Measurements from ENCODE around the gene GABRB2.
A peak's percentile ranks its signal among the peaks of the same experiment; 100 is the strongest.

The GABRB2 gene

DNA sequence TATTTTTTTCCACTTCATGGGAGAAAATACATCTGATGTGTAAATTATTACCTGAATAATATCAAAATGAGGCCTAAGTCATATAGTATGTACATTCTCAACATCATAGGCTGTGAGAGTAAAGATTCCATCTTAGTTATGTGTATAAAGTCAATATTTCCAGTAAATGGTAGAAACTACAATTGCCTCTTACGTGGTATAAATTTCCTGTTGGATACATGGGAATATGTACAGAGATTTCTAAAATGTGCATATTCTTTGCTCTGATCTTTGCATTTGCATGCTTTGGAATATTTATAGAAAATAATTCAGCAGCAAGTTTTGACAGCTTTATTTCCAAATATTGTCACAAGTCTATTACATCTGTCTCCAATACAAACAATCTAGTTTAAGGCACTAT lies 78.8 kb downstream of the GABRB2 start:
- no peak for DNase-seq

DNA sequence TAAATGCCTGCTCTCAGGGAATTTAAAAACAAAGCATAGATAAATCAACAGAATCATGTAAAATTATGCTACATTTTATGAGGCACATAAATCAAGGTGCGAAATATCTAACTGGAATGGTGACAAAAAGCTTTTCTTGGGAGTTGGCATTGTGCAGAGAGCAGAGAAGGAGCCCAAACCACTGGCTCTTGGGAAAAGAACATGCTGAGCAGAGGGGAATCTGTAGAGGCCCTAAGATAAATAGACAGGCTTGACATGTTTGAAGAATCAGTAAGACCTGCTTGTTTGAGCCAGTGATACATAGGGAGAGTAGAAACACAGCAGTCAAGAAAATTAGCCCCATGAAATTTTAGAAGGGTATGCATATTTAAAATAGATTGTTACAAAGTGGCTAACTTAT lies 85.8 kb downstream of the GABRB2 start:
- no peak for DNase-seq

DNA sequence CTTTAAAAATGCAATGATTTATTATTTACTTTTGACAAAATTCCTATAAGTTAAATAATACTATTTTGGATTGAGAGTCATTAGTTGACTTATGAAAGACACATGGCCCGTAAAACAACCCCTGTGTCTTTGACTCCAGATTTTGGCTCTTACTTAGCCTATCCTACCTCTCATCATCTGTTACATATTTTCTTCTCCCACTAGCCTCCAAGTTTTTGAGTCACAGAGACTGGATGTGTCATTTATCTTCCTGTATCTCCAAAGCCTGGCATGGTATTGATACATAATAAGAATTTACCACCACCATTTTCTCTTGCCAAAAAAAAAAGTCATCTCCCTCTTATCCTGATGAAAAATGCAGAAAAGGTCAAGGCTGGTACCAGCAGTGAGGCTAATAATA lies 99.9 kb downstream of the GABRB2 start:
- DNase-seq, result no peak

DNA sequence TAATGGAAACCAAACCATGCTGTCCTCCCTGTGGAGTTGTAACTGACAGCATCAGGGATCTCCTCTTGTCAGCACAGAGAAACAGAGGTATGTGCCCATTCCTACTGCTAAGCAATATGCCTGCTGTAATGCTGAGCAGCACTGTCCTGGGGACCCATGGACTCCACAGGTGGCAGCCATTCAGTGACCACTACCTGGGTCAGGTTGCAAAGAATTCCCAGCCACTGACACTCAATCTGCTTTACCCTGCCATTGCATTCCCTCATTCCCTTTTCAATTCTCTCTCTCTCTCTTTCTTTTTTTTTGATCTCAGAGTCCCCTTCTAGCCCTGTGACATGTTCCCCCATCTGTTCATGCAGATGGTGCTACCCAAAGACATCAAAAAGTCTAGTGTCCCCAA lies 104.1 kb downstream of the GABRB2 start:
- DNase-seq, result no peak

DNA sequence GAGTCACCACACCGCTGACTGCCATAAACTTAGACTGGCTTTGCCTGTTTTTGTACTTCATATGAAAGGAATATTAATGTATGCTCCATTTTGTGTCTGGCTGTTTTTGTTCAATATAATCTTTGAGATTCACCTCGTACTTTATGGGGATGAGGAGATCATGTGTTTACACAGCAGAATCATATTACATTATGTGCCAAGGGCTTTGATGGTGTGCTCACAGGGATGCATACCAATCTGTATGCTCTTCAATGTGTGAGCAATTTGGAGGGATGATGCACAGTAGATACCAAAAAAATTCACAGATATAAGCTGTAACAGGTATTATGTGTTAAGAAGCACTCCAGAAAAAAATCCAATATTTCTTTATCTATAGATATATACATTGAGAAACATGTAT lies 113.7 kb downstream of the GABRB2 start:
- peak; percentile 9 for DNase-seq

DNA sequence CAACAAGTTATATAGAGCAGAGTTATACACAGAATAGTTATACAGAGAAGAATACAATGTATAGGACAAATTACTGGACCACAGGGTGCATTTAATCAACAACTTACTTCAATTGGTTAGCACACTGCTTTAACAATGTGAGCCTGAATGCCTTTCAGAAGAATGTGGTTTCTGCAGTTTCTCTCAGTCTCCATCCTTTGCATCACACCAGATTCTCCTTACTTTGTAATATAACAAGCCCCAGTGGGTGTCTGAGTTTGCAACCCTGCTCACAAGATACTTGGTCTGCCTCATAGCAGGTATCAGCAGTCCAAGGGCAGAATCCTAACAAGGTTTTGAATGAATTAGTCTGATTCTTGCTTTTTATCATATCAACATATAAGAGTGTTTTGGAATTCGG lies 114.6 kb downstream of the GABRB2 start:
- no peak for DNase-seq

DNA sequence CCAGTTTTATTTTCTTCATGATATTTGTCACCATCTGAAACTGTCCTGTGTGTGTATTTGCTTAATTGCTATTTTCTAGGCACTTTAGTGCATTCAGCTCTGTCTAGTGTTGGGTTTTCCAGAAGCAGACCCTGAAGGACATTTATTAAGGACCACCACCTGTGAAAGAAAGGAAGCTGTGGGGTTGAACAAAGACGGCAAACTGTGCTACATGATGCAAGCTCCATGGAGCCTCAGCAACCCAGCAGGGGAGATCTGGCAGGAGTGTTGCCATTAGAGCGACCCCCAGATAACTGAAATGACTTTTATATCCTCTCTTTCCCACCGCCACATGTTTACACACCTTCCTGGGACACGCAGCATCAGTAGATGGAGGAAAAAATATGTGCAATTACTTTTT lies 125.5 kb downstream of the GABRB2 start:
- no peak for DNase-seq

DNA sequence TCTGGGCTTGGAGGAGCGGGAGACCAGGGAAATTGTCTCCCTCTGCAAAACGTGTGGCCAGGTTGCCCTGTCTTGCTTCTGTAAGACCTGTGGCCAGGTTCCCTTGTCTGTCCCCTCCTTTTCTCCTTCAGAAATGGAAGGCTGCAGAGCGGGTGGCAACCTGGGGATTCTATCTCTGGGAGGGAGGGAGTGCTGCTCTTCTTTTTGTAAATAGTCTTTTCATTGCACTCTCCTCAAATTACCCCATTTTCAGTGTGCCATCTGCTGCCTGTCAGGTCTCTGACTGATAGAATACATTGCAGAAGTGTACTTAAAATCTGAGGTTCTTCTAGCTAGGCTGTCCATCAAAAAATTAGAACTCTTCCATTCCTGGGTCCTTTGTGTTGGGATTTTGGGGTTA lies 126.0 kb downstream of the GABRB2 start:
- no peak for DNase-seq

DNA sequence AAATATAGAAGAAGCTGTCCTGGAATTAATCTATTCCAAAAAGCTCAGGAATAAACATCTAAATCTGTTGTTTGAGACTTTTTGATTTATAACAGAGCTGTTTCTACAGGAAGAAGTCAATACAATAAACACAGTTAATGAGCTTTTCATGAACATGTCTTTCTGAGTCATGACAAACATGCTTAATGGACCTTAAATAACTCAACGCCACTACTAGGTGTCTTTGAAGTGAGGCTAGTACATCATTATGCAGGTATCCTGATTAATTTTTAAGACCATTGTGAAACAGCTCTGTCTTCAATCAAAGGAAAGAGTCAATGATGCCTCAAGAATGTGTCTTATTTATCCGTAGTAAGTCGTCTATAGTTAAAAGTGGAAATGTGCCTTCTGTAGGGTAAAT lies 131.6 kb downstream of the GABRB2 start:
- no peak for DNase-seq

DNA sequence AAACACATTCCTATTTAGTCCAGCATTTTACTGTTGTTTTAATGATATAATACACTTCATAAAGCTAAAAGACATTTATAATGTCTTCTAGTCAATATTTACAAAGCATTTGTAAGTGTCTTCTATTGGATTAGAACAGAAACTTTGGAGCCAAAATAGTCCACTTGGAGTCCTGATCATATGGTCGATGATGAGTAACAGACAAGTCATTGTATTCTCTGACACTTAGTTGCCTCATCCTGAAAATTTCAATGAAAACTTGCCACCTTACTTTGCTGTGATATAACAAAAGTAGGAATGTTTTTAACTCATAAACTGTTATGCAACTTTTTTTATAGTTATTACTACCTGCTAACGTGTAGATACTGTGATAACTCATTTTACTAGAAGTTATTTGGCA lies 132.5 kb downstream of the GABRB2 start:
- DNase-seq, result no peak

DNA sequence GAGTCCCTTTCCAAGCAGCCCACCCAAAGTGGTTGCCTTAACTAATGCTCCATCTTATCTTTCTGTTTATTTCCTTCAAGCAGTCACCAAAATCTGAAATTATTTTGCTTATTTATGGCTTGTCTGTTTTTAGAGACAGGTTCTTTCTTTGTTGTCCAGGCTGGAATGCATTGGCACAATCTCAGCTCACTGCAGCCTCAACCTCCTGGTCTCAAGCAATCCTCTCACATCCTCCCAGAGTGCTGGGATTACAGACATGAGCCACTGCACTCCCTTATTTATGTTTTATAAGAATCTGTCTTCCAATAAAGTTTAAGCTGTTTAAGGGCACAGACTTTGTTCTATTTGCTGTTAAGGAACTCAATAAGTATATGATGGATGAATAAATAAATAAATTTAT lies 133.7 kb downstream of the GABRB2 start:
- no peak for DNase-seq

DNA sequence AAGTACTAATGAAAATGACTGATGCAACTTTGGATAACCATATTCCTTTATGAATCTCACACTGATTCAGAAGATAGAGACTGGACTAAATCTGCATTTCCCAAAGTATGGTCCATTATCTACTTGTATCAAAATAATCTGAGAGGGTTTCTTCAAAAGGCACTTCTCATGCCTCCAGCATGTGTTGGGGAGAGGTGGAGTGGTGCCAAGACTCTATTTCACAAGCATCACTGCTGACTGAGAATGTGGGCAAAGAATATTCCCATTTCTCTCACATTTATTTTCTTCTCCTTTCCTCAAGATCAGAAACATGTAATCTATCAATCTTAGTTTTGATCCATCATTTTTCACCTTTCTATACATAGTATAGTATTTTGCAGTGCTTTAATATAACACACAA lies 135.4 kb downstream of the GABRB2 start:
- DNase-seq, result no peak

DNA sequence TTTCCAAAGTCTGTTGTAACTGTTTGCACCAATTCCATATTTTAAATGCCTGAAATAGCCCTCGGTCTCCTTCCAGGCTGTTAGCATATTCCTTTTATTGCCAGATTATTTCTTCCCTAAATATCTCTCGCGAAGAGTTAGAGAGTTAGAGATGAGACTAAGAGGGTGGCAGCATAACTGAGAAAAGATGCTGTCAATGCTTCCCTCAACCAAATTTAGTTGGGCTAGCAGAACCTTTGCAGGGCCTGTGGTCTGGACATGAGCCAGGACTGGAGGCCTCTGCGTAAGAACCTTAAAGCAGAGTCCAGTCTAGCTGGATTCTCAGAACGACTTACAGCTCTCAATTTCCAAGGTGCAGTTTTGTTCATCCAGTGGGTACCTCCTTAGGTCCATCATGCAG lies 135.9 kb downstream of the GABRB2 start:
- DNase-seq, result no peak

DNA sequence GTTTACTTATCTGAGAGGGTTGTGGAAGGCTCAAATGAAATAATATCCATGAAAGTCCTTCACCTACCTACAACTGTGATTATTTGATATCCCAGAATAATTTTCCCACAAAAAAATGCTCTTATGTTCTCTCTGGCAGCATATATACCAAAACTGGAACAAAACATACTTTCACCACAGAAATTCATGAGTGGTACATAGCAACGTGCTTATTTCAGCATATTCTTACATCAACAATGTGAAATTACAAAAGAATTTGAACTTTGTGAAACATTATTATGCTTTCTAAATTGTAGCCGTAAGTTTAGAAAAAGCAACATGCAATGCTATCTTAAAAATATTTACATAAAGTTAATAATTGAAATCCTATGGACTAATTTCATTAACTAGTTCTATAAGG lies 137.1 kb downstream of the GABRB2 start:
- no peak for DNase-seq

DNA sequence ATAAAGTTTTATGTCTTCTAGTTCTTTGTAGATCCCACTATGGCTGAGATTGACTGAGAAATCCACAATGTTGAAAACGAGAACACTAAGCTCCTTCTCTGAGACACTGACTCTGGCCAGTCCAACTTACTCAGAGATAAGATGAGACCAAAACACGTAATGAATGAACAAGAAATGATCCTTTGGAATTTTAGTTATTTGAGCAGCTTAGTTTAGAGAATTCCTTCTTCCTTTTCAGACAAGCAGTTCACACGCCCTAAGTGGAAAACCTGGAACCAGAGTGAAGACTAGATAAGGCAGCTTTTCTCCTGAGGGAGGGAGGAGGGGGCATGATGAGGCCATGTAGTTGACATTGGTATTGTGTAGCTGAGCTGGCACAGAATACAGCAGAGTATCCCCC lies 139.6 kb downstream of the GABRB2 start:
- no peak for DNase-seq

DNA sequence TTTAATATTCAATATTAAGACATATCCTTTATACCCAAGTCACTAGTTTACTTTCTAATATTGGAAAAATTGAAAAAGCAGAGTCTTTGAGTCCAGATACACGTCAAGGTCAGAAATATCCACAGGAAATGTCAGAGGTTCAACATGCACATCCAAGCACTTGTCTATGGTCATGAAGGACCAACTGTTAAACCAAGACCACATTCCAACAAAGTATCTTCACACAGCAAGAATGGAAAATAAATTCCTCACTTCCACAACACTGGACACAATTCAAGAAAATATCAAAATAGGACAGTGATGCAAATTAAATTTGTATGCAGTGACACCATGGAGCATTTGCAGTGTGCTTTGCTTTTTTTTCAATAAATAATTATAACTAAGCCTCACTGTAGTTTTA lies 142.5 kb downstream of the GABRB2 start:
- no peak for DNase-seq

DNA sequence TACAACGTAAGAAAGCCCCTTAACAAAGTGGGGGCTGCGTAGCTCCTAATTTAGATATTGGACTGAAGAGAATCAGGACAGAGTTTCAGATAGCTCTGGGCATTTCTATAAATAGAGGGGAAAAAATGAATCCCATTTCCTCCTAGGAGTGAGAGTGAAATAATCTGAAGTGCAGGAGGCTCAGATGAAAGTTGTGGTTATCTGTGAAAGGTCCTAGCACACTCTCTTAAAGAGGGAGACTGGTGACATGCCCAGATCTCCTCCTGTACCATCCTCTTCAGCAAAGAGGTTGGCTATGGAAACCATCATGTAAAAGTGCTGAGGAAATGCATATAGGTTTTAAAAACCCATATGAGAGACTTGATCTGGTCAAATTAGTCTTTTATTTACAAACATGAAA lies 143.4 kb downstream of the GABRB2 start:
- no peak for DNase-seq

DNA sequence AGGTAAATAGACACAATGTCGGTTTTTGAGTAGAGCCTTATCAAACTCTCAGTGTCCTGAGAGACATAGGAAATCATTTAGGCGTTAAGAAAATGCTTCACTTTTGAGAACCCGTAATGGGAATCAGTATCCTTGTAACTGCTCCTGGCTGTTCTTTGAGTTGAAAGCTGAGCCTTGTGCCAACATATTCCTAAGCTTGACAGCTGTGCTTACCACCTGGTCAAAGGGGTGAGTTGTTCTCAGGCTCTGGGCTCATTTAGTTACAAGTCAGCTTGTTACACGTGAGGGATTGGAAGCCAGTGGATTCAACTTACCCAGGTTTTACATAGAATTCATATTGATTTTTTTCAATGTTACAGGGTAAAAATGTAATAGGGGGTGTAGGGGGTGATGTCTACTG lies 145.9 kb downstream of the GABRB2 start:
- DNase-seq, result peak; percentile 9

DNA sequence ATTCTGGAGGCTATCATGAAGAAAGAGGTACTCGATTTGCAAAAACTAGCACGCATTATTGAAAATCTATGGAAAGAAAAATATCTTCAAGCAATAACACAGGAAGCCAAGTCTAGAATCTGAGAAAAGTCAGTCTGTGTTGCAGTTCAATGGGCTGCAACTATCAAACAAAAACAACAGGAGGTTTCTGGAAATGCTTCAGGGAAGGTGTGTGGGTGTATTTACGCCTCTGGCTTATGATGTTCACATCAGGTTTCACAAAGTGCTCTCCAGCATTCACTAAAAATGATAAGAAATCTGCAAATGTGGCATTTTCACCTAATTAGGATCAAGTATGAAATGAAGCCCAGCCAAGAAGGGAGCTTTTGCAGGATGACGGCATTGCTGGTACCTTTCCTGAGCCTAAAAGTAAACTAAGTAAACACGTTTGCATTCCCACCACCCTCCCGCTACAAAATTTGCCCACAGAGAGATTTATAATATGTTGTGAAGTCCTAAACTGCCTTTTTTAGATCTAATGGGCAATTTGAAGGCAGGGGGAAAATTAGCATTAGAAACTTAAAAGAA lies 146.4 kb downstream of the GABRB2 start:
- no peak for DNase-seq

DNA sequence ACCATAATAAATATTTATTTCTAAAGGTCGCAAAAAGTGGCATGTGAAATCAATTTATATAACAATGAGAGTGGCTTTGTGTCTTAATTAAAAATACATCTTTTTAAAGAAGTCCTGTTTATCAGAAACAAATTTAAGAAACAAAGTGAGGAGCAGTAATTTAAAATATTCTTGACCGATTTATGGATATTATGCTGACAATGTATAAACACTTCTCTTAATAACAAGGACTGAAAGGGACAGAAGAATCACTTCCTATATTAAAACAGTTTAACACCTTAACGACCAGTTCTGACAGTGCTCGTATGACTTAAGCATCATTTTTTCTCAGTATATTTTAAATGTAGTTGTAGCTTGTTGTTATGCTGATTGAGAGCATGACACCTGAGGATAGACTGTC lies 149.1 kb downstream of the GABRB2 start:
- no peak for DNase-seq

DNA sequence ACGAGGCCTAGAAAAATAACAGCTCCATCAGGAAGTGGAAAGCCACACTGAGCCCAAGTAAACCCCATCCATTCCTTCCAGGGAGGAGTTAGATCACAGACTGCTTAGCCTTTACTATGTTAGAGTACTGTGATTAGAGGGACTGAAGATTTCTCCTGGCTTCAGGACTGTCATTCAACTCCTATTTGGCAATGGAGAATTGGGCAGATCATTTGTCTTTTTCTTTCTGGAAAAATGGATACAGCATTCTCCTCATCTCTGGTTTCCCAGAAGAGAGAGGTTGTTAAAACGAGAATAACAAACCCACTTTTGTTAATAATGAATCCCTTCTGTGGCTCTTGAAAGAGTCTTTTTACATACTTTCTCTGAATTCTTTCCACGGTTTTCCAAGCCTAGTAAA lies 150.4 kb downstream of the GABRB2 start:
- no peak for DNase-seq

DNA sequence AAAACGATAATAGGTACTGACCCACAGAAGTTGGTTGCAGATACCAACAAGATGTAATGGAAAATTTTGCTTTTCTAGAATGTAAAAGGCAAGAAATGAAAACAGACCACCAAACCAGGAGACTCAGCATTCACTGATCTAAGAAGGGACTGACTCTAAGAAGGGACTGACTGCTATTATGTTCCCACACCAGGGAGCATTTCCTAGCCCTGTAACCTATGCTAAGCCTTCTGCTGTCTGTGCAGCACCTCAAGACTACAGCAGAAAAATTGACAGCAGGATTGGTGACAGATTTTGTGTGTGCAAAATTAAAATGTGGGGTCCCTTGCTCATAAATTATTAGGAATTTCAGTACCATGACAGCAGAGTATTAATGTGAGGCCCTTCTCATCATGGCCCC lies 154.8 kb downstream of the GABRB2 start:
- no peak for DNase-seq

DNA sequence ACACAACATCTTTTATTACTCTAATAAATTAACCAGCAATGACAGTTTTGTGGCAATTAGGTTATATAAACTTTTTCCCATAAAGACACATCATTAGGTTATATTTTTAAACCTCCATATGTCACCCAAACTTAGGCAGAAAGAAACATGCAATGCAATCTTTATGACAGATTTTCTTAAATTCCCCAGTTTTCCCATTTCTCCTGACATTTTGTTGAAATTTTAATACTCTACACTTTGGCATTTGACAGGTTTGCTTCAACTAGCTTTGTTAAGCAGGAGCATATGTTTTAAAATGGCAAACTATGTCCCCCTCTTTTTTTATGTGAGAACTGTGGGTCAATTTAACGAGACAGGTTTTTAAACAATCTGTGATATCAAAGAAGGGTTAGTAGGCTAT lies 155.5 kb downstream of the GABRB2 start:
- DNase-seq, result no peak

DNA sequence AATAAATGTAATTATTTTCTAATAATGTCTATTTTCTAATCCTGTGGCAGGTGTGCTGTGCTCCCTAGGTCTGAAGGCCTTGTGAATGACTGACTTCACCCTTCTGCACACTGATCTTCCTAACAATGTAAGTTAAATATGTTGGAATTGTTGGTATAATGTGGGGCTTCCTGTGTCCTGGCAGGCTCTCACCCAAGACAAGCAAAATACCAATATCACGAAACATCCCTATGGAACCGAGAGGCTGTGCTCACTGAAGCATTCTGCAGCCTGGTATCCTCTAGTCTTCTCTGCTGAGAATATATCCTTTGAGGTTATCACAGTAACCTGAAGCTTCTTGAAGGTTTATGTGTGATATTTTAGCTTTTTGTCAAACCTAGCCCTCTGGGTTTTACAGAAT lies 159.4 kb downstream of the GABRB2 start:
- no peak for DNase-seq

DNA sequence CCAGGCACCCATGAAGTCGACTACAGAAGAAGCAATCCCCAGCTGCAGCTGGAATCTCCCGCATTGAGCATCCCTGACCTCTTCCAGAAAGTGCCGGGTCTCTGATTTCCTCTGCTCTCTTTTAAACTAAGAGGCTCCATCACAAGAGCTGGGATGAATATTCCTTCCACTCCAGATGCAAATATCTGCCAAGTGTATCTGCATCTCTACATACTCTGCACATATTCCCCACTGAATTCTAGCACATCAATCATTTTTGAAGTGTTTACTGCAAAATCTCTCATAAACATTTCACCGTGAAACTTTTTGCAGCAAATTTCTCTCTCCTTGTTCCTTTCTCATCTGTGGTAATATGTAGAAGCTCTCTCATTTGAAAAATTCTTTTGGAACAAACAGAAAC lies 161.5 kb downstream of the GABRB2 start:
- DNase-seq, result no peak

DNA sequence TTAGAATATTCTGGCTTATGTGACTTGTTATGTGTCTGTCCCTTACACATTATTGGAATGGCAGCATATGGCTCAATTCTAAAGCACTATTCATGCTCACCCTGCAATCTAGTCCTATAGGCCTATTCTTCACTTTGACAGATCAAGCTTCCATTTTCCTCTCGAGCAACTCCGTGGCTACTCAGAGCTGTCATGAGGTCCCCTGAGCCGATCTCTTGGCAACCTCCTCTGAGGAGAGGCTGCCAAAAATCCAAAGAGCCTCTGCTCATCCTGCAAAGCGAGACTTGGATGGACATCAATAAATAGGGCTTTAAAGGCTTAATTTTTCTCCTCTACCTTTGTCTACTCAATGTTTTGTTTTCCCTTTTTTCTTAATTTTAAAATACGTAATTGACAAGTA lies 163.8 kb downstream of the GABRB2 start:
- no peak for DNase-seq
